SK-N-SH treated with all-trans-retinoic acid at 6 μM for 48 hours (cell line): Measurements from ENCODE around the gene TMEM269.

ENCODE experiments used
- ATAC-seq: fragments of 200-7000 bp; cut with Tn5 transposase; 3 replicates; pipeline ENCODE4 v1.9.1; 2020; ENCODE audit warnings: mild to moderate bottlenecking, moderate library complexity
- ARNTL ChIP-seq: fragments of 450-650 bp; formaldehyde crosslinking; IDR thresholded peaks from 2 replicates; pipeline ENCODE4 v1.5.0; 2020; ENCODE audit warnings: low read depth, mild to moderate bottlenecking, moderate library complexity, borderline replicate concordance
- BACH2 ChIP-seq: fragments of 250-450 bp; sonication (Bioruptor Pico); IDR thresholded peaks from 2 replicates; pipeline ENCODE4 v1.9.0; 2021; ENCODE audit warnings: mild to moderate bottlenecking, borderline replicate concordance
- CSDC2 ChIP-seq: fragments of 250-450 bp; sonication (Bioruptor Pico); IDR thresholded peaks from 2 replicates; pipeline ENCODE4 v1.5.0; 2020; ENCODE audit warnings: mild to moderate bottlenecking, moderate library complexity
- CSRNP3 ChIP-seq: fragments of 250-450 bp; sonication (Bioruptor Pico); IDR thresholded peaks from 2 replicates; pipeline ENCODE4 v1.5.1; 2021; ENCODE audit warnings: mild to moderate bottlenecking, moderate library complexity
- ISL1 ChIP-seq: fragments of 250-450 bp; sonication (Bioruptor Pico); IDR thresholded peaks from 2 replicates; pipeline ENCODE4 v2.1.2; 2022; ENCODE audit warnings: mild to moderate bottlenecking, moderate library complexity
- OSR1 ChIP-seq: fragments of 250-450 bp; sonication (Bioruptor Pico); IDR thresholded peaks from 2 replicates; pipeline ENCODE4 v1.8.0; 2022; ENCODE audit warnings: moderate library complexity, mild to moderate bottlenecking, inconsistent platforms
- PATZ1 ChIP-seq: fragments of 250-450 bp; sonication (Bioruptor Pico); IDR thresholded peaks from 2 replicates; pipeline ENCODE4 v1.8.0; 2020; ENCODE audit warnings: mild to moderate bottlenecking, moderate library complexity, borderline replicate concordance
- PPARA ChIP-seq: fragments of 250-450 bp; sonication (Bioruptor Pico); IDR thresholded peaks from 2 replicates; pipeline ENCODE4 v1.5.0; 2020; ENCODE audit warnings: mild to moderate bottlenecking, borderline replicate concordance
- RARB ChIP-seq: fragments of 250-450 bp; sonication (Bioruptor Pico); IDR thresholded peaks from 2 replicates; pipeline ENCODE4 v1.8.0; 2021; ENCODE audit warnings: mild to moderate bottlenecking, moderate library complexity
- SNAI2 ChIP-seq: fragments of 250-450 bp; sonication (Bioruptor Pico); IDR thresholded peaks from 2 replicates; pipeline ENCODE4 v1.5.0; 2020; ENCODE audit warnings: mild to moderate bottlenecking, moderate library complexity
- TCF4 ChIP-seq: fragments of 250-450 bp; sonication (Bioruptor Pico); IDR thresholded peaks from 2 replicates; pipeline ENCODE4 v1.8.0; 2021; ENCODE audit warnings: mild to moderate bottlenecking, moderate library complexity, borderline replicate concordance
- TOX ChIP-seq: fragments of 250-450 bp; sonication (Bioruptor Pico); IDR thresholded peaks from 2 replicates; pipeline ENCODE4 v1.8.0; 2021; ENCODE audit warnings: mild to moderate bottlenecking, moderate library complexity, borderline replicate concordance
- TSHZ2 ChIP-seq: fragments of 250-450 bp; sonication (Bioruptor Pico); IDR thresholded peaks from 2 replicates; pipeline ENCODE4 v1.5.0; 2020; ENCODE audit warnings: mild to moderate bottlenecking, moderate library complexity
- ZC3H10 ChIP-seq: fragments of 250-450 bp; sonication (Bioruptor Pico); IDR thresholded peaks from 2 replicates; pipeline ENCODE4 v1.5.1; 2021; ENCODE audit warnings: mild to moderate bottlenecking, moderate library complexity
- ZFP3 ChIP-seq: fragments of 250-450 bp; sonication (Bioruptor Pico); IDR thresholded peaks from 2 replicates; pipeline ENCODE4 v1.5.0; 2020; ENCODE audit warnings: mild to moderate bottlenecking, moderate library complexity
- ZFP30 ChIP-seq: fragments of 450-650 bp; formaldehyde crosslinking; IDR thresholded peaks from 2 replicates; pipeline ENCODE4 v1.5.0; 2022; ENCODE audit warnings: mild to moderate bottlenecking, moderate library complexity
- ZNF565 ChIP-seq: fragments of 450-650 bp; formaldehyde crosslinking; conservative IDR thresholded peaks from 2 replicates; pipeline ENCODE4 v1.5.0; 2020; ENCODE audit warnings: low read depth, mild to moderate bottlenecking, moderate library complexity
- ZNF70 ChIP-seq: fragments of 450-650 bp; formaldehyde crosslinking; IDR thresholded peaks from 2 replicates; pipeline ENCODE4 v1.5.0; 2020; ENCODE audit warnings: mild to moderate bottlenecking, moderate library complexity
- ZNF8 ChIP-seq: fragments of 450-650 bp; formaldehyde crosslinking; IDR thresholded peaks from 2 replicates; pipeline ENCODE4 v1.5.0; 2020; ENCODE audit warnings: mild to moderate bottlenecking, moderate library complexity
- TF ChIP-seq, protein P1 (sequence below): fragments of 250-450 bp; sonication (Bioruptor Pico); IDR thresholded peaks from 2 replicates; pipeline ENCODE4 v1.5.1; 2020; ENCODE audit warnings: low read depth, mild to moderate bottlenecking, moderate library complexity

The TMEM269 gene

GRCh38 chr1:42849944-42850343 lies 65.2 kb downstream of the TMEM269 start:
- ATAC-seq: no peak
- TF ChIP-seq CSDC2 (CRISPR knock-in tag) (no peak), PPARA (CRISPR knock-in tag) (no peak), TSHZ2 (no peak), ZNF565 (no peak), TOX (CRISPR knock-in tag) (no peak), SNAI2 (CRISPR knock-in tag) (no peak), ARNTL (CRISPR knock-in tag) (no peak), RARB (CRISPR knock-in tag) (no peak), ISL1 (no peak), OSR1 (CRISPR knock-in tag) (no peak), ZNF8 (no peak), ZC3H10 (CRISPR knock-in tag) (no peak), CSRNP3 (no peak), ZFP30 (no peak), PATZ1 (CRISPR knock-in tag) (no peak), BACH2 (CRISPR knock-in tag) (no peak), TCF4 (CRISPR knock-in tag) (no peak), ZNF70 (no peak), ZFP3 (no peak)
- TF ChIP-seq, protein P1, sequence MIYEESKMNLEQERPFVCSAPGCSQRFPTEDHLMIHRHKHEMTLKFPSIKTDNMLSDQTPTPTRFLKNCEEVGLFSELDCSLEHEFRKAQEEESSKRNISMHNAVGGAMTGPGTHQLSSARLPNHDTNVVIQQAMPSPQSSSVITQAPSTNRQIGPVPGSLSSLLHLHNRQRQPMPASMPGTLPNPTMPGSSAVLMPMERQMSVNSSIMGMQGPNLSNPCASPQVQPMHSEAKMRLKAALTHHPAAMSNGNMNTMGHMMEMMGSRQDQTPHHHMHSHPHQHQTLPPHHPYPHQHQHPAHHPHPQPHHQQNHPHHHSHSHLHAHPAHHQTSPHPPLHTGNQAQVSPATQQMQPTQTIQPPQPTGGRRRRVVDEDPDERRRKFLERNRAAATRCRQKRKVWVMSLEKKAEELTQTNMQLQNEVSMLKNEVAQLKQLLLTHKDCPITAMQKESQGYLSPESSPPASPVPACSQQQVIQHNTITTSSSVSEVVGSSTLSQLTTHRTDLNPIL (CRISPR knock-in tag): no peak
